Right renal cortex interstitium (tissue), 3 donors: Measurements from ENCODE around the gene CMTM5. TPM values are rescaled to one million over a fixed set of nuclear protein-coding genes. Genes with fewer than 3 reads are reported as not detected.
"Not testable (repeated sequence)": the region's sequence is repeated elsewhere in the genome, so short reads cannot be mapped to it uniquely, and the experiment has no call there.

Source experiments
- DNase-seq, 3 donors: peaks; one replicate each; pipeline ENCODE4 v3.0.0-alpha.2; 2013; ENCODE audit warnings: low read depth in 3 of 3, low spot score in 2 of 3
- polyA plus RNA-seq, 3 donors: library from polyadenylated mRNA; unstranded; fragments of 120-200 nt; gene quantifications; one replicate each; pipeline ENCODE4 v1.2.1, GENCODE V29; 2013; ENCODE audit not compliant: insufficient read length in 3 of 3

Gene CMTM5
- polyA plus RNA-seq, 3 donors = 2.2 to 3.9 (median 2.9) TPM

DNA sequence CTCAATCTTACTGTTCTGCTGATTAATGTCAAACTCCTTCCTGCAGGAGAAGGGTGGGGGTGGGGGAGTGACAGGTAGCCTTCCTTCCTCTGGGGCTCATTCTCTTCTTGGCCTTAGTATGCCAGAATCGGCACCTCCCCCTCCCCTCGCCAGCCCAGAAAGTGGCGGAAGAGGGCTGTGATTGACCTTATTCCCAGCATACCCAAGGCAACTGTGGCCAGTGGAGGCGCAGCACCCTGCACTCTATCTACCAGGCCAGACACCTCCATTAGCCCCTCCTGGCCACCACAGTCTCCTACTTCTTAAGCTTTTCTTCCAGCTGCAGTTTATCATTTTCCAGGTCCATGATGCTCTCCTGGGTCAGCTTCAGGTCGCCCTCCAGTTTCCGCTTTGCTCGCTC, 15.8 kb downstream of the CMTM5 start:
- no peak for DNase-seq

DNA sequence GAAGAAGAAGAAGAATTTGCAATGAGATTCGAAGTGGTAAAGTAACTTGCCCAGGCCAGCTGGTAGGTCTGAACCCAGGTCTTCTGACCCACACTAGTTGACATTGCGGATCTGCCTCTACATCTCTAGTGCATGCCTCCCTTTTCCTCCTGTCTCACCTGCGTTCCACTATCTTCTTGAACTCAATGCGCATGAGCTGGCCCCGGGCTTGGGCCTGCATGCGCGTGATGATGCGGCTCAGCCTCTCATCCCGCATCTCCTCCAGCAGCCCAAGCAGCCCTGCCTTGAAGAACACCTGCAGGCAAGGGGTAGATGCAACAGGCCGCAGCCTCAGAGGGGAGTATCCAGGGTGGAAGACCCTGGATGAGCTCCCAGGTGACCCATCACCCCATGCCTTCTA, 19.3 kb downstream of the CMTM5 start:
- no peak for DNase-seq

DNA sequence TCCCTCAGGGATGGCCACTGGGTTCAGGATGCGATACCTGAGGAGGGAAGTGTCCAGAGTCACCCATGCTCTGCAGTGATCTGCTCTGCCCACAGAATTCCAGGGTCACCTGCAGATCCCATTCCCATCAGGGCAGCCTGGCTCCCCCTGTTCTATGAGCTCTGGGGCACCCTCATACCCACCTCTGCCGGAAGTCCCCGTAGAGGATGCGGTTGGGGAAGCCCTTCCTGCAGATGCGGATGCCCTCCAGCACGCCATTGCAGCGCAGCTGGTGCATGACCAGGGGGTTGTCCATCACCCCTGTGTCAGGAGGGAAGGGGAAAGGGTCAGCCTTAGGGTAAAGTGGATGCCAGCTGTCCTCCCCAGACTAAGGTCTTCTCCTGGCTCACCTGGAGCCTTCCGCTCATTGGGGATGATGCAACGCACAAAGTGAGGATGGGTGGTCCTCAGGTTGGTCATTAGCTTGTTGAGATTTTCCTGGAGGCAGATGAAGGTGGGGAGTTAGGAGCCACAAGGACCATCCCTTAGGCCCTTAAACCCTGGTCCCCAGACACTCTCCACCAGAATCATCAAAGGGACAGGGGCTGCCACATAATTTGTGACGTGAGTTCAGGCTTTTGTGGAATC, 20.0 kb downstream of the CMTM5 start:
- no peak for DNase-seq

DNA sequence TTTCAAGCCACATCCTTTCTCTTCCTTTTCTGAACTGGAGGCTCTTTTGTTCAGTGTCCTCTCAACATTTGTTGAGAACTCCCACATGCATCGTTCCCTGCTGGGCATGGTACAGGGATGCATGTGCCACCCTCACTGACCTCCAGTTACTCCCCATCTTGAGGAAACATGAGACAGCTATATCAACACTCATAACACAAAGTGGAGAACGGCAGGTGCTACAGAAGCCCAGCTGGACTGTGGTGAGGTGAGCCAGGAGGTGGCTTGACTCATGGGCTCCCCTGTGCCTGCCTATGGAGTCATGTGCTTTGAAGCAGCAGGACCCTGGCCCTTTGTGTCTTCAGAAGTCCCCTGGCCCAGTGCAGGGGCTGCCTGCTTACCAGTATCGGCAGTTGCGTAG, 21.5 kb downstream of the CMTM5 start:
- no peak for DNase-seq

DNA sequence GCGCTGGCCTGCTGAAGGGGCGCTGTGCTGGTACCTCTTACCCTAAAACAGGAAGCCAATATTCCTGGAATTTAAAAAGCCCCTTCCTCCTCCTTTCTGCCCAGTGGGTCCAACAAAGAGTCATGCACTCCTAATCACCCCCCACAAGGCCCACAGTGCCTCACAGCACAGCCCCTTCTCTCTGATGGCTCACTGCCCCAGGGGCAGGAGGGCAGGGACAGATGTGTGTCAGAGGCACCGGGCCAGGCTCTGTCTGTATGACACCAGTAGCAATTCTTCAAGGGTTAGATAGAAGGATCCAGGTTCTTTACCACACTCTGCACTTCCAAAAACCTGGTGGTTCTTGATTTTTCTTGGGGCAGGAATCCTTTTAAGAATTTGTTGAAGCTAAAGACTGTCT, 22.3 kb downstream of the CMTM5 start:
- no peak for DNase-seq

DNA sequence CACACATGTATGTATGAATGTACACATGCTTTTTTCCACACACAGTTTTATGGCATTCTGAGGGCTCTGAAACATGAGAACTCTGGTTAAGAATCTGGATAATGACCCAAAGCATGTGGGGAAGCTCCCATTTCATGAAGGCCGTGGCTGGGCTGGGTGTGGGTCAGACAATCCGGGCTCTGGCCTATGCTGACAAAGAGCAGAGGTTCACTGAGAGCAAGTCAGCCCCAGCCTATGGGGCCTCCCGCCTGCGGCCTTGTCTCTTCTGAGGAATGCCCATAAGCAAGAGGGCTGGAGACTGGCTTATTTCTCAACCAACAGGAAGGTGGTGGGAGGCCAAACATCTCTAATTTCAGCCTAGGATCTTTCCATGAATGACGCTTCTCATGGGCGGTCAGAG, 22.7 kb downstream of the CMTM5 start:
- DNase-seq = peak in 1 of 3 donors; percentile 4

DNA sequence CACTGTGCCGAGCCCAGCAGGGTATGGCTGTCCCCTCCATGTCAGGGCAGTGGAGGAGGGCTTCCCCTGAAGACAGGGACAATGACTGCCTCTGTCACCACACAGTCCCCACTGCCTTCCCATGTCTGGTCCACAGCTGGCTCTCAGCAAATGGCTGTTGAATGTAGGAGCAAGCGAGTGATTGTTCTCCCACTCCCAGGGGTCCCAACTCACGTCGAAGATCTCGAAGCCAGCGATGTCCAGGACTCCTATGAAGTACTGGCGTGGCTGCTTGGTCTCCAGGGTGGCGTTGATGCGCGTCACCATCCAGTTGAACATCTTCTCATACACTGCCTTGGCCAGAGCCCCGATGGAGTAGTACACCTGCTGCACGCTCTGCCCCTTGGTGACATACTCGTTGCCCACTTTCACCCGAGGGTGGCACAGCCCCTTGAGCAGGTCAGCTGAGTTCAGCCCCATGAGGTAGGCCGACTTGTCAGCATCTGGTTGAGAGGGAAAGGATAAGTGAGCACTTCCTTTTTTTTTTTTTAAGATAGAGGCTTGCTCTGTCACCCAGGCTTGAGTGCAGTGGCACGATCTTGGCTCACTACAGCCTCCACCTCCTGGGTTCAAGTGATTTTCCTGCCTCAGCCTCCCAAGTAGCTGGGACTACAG, 23.8 kb downstream of the CMTM5 start:
- DNase-seq = not testable (repeated sequence)

DNA sequence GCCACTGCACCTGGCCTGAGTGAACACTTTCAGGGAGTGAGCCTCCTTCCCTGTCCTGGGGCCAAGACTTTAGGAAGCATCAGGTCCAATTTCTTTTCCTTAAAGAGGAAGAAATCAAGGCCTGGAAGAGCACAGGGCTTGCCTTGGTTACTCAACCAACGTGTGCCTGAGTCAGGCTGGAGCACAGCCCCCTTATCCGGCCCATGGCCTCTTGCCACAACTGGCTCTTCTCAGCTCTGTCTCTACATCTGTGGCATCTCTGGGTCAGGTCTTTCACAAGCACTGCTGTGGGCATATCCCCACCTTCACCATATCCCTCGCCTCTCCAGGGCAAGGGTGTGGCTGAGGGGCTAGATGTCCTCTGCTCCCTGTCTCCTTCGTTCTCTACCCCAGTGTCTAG, 24.4 kb downstream of the CMTM5 start:
- DNase-seq = no peak

DNA sequence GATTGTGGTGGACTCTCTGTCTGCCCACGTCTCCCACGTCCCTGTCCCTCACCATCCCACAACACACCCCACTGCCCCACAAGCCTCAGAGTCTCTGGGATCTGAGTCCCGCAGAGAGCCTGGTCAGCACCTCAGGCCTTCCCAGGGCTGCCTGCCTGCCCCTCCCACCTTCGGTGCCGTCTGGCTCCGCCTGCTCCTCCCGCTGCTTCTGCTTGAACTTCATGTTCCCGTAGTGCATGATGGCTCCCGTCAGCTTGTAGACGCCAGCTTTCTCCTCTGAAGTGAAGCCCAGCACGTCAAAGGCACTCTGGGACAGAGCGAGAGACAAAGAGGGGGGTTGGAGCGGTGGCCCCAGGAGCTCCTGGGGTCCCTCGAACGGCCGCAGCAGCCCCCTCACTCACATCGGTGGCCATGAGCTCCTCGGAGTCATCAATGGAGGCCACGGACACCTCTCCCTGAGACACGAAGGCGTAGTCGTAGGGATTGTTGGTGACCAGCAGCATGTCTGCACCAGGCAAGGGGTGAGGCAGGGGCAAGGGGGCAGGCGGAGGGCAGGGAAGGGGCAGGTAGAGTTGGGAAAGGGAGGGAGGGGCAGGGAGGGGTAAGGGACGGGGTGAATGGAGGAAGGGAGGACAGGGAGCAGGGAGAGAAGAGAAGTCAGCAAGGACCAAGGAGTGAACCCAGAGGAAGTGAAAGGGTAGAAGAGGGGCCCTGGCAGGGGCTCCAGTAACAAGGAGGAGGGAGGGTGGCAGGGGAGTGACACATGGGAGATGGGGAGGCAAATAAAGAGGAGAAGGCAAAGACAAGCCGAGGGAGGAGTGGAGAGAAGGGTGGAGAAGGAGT, 25.7 kb downstream of the CMTM5 start:
- no peak for DNase-seq

DNA sequence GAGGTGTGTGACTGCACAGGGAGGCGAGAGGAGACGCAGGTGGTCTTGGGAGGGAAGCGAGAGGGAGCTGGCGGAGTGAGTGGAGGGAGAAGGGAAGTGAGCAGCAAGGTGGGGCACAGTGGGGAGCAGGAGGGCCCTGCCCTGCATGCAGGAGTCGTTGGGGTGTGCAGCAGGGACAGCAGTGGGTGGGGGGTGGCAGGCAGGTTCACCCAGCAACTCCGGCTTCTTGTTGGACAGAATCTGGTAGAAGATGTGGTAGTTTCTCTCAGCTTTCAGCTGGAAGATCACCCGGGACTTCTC, 26.2 kb downstream of the CMTM5 start:
- no peak for DNase-seq

DNA sequence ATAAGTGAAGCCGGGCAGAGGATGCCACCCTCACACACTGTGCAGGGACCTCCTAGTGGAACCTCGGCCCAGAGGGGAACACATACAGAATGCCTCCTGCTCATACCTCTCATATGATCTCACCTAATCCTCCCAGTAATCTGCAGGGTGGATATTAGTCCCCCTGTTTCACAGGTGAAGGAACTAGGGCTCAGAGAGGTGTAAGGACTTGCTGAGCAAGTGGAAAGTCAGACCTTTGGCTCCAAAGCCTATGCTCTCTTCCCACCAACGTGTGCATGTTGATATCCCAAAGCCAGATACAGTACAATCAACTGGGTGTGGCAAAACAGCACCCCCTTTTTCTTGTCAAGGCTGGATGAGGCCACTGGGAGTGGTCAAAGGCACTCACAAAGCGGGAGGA, 27.1 kb downstream of the CMTM5 start:
- DNase-seq = no peak

DNA sequence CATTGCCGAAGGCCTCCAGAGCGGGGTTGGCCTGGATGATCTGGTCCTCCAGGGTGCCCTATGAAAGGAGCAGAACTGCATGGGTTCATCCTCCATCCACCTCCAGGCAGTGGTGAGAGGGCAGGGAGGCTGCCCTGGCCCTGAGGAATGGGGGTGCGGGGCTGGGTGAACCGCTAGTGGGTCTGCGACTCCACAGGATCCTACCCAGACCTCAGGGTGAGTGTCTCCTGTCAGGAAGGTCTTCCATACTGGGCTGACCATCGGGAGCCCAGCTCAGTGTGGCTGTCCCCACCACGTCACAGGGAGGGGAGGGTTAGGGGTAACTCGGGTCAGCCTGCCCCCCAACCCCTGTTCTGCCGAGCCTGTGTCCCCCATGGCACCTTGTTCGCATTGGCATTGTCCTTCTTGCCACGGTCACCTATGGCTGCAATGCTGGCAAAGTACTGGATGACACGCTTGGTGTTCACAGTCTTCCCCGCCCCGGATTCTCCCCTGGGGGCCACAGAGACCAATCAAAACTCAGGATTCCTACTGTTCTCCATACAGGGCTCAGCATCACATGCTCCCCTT, 27.6 kb downstream of the CMTM5 start:
- no peak for DNase-seq

DNA sequence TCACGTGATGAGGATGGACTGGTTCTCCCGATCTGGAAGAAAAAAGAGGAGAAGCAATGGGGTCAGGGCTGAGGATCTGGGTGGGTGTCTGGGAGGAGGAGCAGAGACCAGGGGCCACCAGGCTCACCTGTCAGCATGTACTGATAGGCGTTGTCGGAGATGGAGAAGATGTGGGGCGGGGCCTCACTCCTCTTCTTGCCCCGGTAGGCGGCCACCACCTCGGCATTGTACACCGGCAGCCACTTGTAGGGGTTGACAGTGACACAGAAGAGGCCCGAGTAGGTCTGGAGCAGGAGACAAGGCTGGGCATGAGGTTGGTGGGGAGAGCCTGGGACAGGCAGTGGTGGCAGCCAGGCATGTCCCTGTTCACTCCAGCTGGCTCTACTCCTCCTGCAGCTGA, 28.2 kb downstream of the CMTM5 start:
- no peak for DNase-seq

DNA sequence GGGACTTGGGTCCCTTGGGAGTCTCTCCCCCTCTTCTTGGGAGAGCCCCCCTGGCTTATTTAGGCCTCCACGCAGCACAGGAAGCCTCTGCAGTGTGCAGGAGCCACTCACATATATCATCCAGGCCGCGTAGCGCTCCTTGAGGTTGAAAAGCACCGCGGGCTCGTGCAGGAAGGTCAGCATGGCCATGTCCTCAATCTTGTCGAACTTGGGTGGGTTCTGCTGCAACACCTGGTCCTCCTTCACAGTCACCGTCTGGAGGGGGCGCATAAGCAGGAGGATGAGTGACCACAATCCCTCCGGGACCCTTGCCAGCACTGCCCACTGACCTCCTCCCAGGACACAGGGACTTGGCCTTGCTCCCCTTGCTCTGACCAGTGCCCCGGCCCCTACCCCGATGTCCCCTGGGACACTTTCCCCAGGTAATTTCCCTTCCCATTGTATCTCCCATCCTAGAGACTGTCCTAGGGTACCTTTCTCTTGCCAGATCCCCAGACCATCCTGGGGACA, 28.7 kb downstream of the CMTM5 start:
- DNase-seq = no peak

DNA sequence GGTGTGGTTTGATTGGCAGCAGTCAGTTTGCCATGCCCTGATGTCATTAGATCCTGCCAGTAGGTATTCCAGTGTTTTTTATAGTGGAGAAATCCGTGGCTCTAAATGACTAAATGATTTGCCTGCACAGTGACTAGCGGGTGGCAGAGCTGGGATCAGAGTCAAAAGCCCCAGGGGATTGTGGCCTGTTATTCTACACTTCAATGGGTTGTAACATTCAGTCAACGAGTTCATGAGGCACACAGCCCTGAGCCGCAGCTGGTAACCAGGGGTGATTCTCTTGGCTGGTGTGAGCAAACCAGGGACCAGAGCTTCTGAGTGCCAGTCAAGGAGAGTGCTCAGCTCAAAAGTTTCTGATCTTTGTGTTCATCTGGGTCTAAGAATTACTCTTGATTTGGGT, 29.4 kb downstream of the CMTM5 start:
- DNase-seq = no peak

DNA sequence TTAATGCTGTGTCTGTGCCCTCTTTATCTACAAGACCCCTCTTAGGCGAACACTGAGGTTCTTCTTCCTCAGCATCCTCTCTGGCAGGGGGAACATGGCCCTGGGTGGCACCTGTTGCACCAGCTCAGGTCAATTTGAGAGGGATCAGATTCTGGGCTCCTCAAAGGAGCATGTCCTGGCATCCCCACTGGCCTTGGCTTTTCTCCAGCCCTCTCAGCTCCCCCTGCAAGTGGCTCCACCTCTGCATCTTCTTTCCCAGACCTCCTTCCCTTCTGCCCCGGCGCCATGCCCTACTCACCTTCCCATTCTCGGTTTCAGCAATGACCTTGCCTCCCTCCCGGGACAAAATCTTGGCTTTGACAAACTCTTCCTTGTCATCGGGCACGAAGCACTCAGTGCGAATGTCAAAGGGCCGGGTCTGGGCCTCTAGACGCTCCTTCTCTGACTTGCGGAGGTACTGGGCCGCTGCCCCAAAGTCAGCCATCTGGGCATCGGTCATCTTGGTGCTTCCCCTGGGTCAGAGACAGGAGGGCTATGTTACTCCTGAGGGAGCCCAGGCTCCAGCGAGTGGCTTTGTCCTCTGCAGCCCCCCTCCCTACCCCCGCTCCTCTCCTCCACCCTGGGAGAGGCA, 30.0 kb downstream of the CMTM5 start:
- DNase-seq = no peak

DNA sequence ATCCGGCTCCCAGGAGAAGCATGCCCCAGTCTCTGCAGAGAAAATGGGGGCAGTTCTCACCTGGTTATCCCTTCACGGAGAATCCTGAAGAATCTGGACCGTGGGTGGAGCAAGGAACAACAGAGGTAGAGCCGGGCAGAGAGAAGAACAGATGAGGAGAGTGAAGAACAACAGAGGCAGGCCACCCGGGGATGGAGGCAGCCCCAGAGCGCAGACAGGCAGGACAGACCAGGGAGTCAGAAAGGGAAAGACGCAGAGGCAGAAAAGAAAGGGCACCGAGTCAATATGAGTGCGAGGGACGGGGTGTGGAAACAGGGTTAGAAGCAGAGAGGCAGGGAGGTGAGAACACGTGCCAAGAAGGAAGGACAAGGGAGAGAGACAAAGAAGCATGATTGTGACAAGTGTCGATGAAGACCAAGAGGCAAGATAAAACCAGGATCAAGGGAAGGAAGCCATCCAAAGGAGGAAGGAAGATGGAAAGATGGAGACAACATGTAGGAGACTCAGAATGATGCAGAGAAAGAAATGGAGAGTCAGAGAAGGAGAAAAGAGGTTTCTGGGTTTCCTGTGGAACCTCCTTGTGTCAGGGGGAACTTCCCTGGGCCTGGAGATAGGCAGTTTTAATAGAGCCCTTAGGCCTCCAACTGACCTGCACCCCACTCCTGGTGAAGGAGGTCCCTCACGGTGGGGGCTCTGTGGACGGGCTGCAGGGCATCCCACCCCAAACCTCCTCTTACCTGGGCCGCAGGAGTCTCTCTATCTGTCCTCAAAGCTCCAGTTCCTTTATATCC, 30.9 kb downstream of the CMTM5 start, which contains the start of gene MYH6:
Gene MYH6, minus strand, starts transcription at position 758 of the 791 bp plus-strand sequence. CDS start 1,050 bp downstream, outside the sequence.
- DNase-seq = no peak

DNA sequence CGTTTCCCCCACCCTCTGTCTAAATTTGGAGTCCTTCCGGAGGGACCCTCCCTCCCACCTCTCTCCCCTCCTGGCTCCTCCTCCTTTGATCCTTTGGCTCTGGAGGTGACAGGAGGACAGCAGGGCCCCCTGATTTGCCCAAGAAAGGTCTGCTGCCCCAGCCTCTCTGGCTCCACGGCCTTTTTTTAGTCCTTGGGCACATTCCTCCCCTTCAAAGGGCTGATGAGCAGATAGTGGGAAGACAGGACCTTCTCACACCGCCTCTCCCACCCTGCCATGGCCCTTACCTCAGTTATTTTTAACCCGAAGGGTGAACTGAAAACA, 31.4 kb downstream of the CMTM5 start:
- no peak for DNase-seq

DNA sequence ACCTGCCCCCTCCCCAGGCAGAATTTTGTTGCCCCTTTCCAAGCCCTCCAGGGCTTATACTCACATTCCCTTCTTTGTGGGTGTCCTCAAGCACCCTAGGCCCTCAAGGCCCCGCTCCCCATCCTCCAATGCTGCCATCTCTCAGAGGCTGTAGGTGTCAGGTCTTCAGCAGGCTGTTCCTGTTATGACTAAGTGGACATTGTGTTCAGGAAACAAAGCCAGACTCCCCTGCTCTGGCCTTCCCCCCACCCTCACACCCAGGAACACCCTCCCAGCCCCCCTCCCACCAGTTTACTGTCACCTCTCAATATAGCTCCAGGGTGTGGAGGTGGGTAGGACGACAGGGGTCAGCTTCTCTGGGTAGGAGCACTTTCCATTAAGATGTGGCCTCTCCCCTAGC, 32.6 kb downstream of the CMTM5 start:
- no peak for DNase-seq

DNA sequence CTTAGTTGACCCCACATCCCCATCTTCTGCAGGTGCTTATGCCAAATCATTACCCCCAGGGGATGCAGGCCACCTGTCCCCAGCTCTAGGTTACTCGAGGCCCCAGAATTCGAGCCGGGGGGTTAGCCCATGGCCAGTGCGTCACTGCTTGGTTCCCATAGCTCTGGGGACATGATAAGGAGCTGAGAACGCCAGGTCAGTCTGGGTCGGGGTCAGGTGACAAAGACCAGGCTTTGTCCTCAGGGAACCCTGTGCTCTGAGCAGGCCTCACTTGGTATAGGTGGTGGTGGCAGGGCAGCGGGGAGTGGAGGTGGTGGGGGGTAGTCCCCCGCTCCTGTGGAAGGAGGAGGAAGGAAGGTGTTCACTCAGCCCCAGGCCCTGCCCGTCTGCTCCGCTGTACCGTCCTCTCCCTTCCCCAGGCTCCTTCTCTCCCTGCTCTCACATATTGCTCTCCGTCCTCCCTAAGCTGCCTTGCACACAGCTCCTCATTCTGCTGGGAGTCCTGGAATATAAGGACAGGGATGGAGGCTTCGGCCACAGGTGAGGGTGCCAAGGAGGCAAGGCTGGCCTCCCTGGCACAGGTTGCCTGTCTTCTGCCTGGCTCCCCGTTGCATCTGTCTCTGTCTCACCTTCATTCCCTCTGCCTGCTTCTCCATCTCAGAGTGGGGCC, 33.3 kb downstream of the CMTM5 start:
- no peak for DNase-seq
